Neural cell (in vitro differentiated cells): ENCODE results near the gene CROCC2. TPM values are rescaled to one million over a fixed set of nuclear protein-coding genes. Genes with fewer than 3 reads are reported as not detected.

Experiments
- H2AFZ ChIP-seq: fragments of 200-600, 300-800 bp; sonication (generic), shearing (Covaris generic); 2 replicates; pipeline ENCODE4 v1.6.0; 2014; ENCODE audit warnings: low read depth, mild to moderate bottlenecking, antibody characterized with exemption, low read length, moderate library complexity
- H3F3A ChIP-seq: fragments of 200-600 bp; shearing (Covaris generic); 2 replicates; pipeline ENCODE4 v1.6.1; 2016; ENCODE audit warnings: mild to moderate bottlenecking, moderate library complexity, mixed read lengths, antibody characterized with exemption, low read length; ENCODE audit not compliant: insufficient read depth, poor library complexity, severe bottlenecking
- H3K27ac ChIP-seq: fragments of 200-600, 300-800 bp; sonication (generic), shearing (Covaris generic); 2 replicates; pipeline ENCODE4 v1.5.1; 2014; ENCODE audit warnings: mild to moderate bottlenecking, low read length, moderate library complexity
- H3K27me3 ChIP-seq: fragments of 300-800, 200-600 bp; sonication (generic), shearing (Covaris generic); 2 replicates; pipeline ENCODE4 v1.6.0; 2014; ENCODE audit warnings: mild to moderate bottlenecking, low read depth, low read length, moderate library complexity; ENCODE audit not compliant: insufficient read depth
- H3K36me3 ChIP-seq: fragments of 300-800, 200-600 bp; sonication (generic), shearing (Covaris generic); 2 replicates; pipeline ENCODE4 v1.5.1; 2014; ENCODE audit warnings: mild to moderate bottlenecking, antibody characterized with exemption, low read length, moderate library complexity; ENCODE audit not compliant: insufficient read depth
- H3K4me2 ChIP-seq: fragments of 300-800, 200-600 bp; sonication (generic), shearing (Covaris generic); 2 replicates; pipeline ENCODE4 v1.6.0; 2014; ENCODE audit warnings: mild to moderate bottlenecking, low read length
- H3K4me3 ChIP-seq: fragments of 300-800, 200-600 bp; sonication (generic), shearing (Covaris generic); 2 replicates; pipeline ENCODE4 v1.5.1; 2014; ENCODE audit warnings: mild to moderate bottlenecking, low read length, moderate library complexity
- H3K79me2 ChIP-seq: fragments of 200-600 bp; shearing (Covaris generic); replicated peaks from 2 replicates; pipeline ENCODE4 v1.6.0; 2014; ENCODE audit warnings: mild to moderate bottlenecking, low read length, moderate library complexity; ENCODE audit not compliant: insufficient read depth
- H3K9ac ChIP-seq: fragments of 300-800, 200-600 bp; sonication (generic), shearing (Covaris generic); 2 replicates; pipeline ENCODE4 v1.6.1; 2016; ENCODE audit warnings: mild to moderate bottlenecking, low read length, mixed read lengths
- H3K9me2 ChIP-seq: fragments of 200-600 bp; shearing (Covaris generic); 2 replicates; pipeline ENCODE4 v1.6.1; 2016; ENCODE audit warnings: mild to moderate bottlenecking, low read length, mixed read lengths; ENCODE audit not compliant: insufficient read depth
- H3K9me3 ChIP-seq: fragments of 200-600, 300-800 bp; sonication (generic), shearing (Covaris generic); 2 replicates; pipeline ENCODE4 v1.6.1; 2016; ENCODE audit warnings: mild to moderate bottlenecking, mixed run types, low read length, moderate library complexity, mixed read lengths
- H4K20me1 ChIP-seq: fragments of 200-600 bp; shearing (Covaris generic); 2 replicates; pipeline ENCODE4 v1.6.1; 2016; ENCODE audit warnings: mild to moderate bottlenecking, mixed run types; ENCODE audit not compliant: insufficient read depth
- EP300 ChIP-seq: fragments of 450-650 bp; conservative IDR thresholded peaks from 2 replicates; pipeline ENCODE4 v1.6.1; 2014; ENCODE audit warnings: antibody characterized with exemption, mild to moderate bottlenecking, moderate library complexity; ENCODE audit not compliant: poor library complexity, severe bottlenecking
- EZH2 ChIP-seq: fragments of 200-600, 300-800 bp; shearing (Covaris generic), sonication (generic); IDR thresholded peaks from 2 replicates; pipeline ENCODE4 v1.6.1; 2014; ENCODE audit warnings: antibody characterized with exemption, low read length, borderline replicate concordance, mild to moderate bottlenecking; ENCODE audit not compliant: insufficient read depth, poor library complexity, severe bottlenecking
- MXI1 ChIP-seq: fragments of 450-650 bp; conservative IDR thresholded peaks from 2 replicates; pipeline ENCODE4 v1.6.1; 2014; ENCODE audit warnings: antibody characterized with exemption, mild to moderate bottlenecking; ENCODE audit not compliant: poor library complexity, severe bottlenecking
- POLR2AphosphoS5 ChIP-seq: IDR thresholded peaks from 2 replicates; pipeline ENCODE4 v1.6.1; 2012
- RAD21 ChIP-seq: fragments of 450-650 bp; conservative IDR thresholded peaks from 2 replicates; pipeline ENCODE4 v1.6.1; 2014; ENCODE audit warnings: antibody characterized with exemption, mild to moderate bottlenecking, moderate library complexity
- SMC3 ChIP-seq: fragments of 450-650 bp; conservative IDR thresholded peaks from 2 replicates; pipeline ENCODE4 v1.6.1; 2014; ENCODE audit warnings: antibody characterized with exemption, mild to moderate bottlenecking, moderate library complexity; ENCODE audit not compliant: poor library complexity
- TAF1 ChIP-seq: IDR thresholded peaks from 2 replicates; pipeline ENCODE4 v1.6.1; 2012; ENCODE audit warnings: low read depth
- polyA plus RNA-seq: library from polyadenylated mRNA; depleted of rRNA; stranded (reverse); fragments of >200 nt; gene quantifications from 2 replicates; pipeline ENCODE4 v1.2.3, GENCODE V29; 2014
- TF ChIP-seq, protein P1 (sequence below): fragments of 450-650 bp; IDR thresholded peaks from 2 replicates; pipeline ENCODE4 v1.5.1; 2014; ENCODE audit warnings: antibody characterized with exemption, mild to moderate bottlenecking, moderate library complexity; ENCODE audit not compliant: poor library complexity, severe bottlenecking
- TF ChIP-seq, protein P2 (sequence below): IDR thresholded peaks from 2 replicates; pipeline ENCODE4 v1.6.1; 2012; ENCODE audit warnings: borderline replicate concordance

The CROCC2 gene
- polyA plus RNA-seq, 1 donor from 2014 or later = 0.09 TPM

GRCh38 chr2:240896871-240897692 lies 9.1 kb upstream of the CROCC2 start:
- no peaks in the 10 kb centered on the region for H4K20me1 ChIP-seq
- no peak overlapping the region for H2AFZ ChIP-seq
- no peaks in the 10 kb centered on the region for H3K9me3 ChIP-seq
- H3F3A ChIP-seq = no peaks in the 10 kb centered on the region
- no peak overlapping the region for H3K4me3 ChIP-seq
- H3K79me2 ChIP-seq = no peaks in the 10 kb centered on the region
- H3K27me3 ChIP-seq = no peaks in the 10 kb centered on the region
- no peaks in the 10 kb centered on the region for H3K36me3 ChIP-seq
- H3K27ac ChIP-seq = no peak overlapping the region
- H3K4me2 ChIP-seq = no peak overlapping the region
- H3K9ac ChIP-seq = no peak overlapping the region
- H3K9me2 ChIP-seq = no peaks in the 10 kb centered on the region
- TF ChIP-seq, protein P1, sequence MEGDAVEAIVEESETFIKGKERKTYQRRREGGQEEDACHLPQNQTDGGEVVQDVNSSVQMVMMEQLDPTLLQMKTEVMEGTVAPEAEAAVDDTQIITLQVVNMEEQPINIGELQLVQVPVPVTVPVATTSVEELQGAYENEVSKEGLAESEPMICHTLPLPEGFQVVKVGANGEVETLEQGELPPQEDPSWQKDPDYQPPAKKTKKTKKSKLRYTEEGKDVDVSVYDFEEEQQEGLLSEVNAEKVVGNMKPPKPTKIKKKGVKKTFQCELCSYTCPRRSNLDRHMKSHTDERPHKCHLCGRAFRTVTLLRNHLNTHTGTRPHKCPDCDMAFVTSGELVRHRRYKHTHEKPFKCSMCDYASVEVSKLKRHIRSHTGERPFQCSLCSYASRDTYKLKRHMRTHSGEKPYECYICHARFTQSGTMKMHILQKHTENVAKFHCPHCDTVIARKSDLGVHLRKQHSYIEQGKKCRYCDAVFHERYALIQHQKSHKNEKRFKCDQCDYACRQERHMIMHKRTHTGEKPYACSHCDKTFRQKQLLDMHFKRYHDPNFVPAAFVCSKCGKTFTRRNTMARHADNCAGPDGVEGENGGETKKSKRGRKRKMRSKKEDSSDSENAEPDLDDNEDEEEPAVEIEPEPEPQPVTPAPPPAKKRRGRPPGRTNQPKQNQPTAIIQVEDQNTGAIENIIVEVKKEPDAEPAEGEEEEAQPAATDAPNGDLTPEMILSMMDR = no peak
- no peak for TF ChIP-seq SMC3
- TF ChIP-seq TAF1 = no peak
- TF ChIP-seq, protein P2, sequence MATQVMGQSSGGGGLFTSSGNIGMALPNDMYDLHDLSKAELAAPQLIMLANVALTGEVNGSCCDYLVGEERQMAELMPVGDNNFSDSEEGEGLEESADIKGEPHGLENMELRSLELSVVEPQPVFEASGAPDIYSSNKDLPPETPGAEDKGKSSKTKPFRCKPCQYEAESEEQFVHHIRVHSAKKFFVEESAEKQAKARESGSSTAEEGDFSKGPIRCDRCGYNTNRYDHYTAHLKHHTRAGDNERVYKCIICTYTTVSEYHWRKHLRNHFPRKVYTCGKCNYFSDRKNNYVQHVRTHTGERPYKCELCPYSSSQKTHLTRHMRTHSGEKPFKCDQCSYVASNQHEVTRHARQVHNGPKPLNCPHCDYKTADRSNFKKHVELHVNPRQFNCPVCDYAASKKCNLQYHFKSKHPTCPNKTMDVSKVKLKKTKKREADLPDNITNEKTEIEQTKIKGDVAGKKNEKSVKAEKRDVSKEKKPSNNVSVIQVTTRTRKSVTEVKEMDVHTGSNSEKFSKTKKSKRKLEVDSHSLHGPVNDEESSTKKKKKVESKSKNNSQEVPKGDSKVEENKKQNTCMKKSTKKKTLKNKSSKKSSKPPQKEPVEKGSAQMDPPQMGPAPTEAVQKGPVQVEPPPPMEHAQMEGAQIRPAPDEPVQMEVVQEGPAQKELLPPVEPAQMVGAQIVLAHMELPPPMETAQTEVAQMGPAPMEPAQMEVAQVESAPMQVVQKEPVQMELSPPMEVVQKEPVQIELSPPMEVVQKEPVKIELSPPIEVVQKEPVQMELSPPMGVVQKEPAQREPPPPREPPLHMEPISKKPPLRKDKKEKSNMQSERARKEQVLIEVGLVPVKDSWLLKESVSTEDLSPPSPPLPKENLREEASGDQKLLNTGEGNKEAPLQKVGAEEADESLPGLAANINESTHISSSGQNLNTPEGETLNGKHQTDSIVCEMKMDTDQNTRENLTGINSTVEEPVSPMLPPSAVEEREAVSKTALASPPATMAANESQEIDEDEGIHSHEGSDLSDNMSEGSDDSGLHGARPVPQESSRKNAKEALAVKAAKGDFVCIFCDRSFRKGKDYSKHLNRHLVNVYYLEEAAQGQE = no peak
- no peak for TF ChIP-seq EZH2
- TF ChIP-seq MXI1 = no peak
- TF ChIP-seq EP300 = no peak
- TF ChIP-seq RAD21 = no peak
- TF ChIP-seq POLR2AphosphoS5 = no peak

- no peak for TF ChIP-seq MXI1
- no peak overlapping the region for H3K9ac ChIP-seq
- no peaks in the 10 kb centered on the region for H3K79me2 ChIP-seq
- H3K36me3 ChIP-seq = no peaks in the 10 kb centered on the region
- H3K27me3 ChIP-seq = no peaks in the 10 kb centered on the region
- H3K27ac ChIP-seq = no peak overlapping the region
- no peak overlapping the region for H2AFZ ChIP-seq
- H3K9me2 ChIP-seq = no peaks in the 10 kb centered on the region
- no peaks in the 10 kb centered on the region for H4K20me1 ChIP-seq
- no peaks in the 10 kb centered on the region for H3F3A ChIP-seq
- H3K9me3 ChIP-seq = no peaks in the 10 kb centered on the region
- H3K4me2 ChIP-seq = no peak overlapping the region
- no peak overlapping the region for H3K4me3 ChIP-seq
Measured at GRCh38 chr2:240898108-240898730, 7.9 kb upstream of the CROCC2 start.
